HL-60/S4 treated with phorbol 12-myristate 13-acetate at 8.2 ng/mL for 4 days and 3 days (cell line): ENCODE measurements around the gene CHMP2A.

Source experiments
- in situ Hi-C: fragments of 300-500 bp; cut with MboI; formaldehyde crosslinking; loops from 2 replicates; pipeline ENCODE4 v1.15.0; 2022; ENCODE audit warnings: low sequenced_read_pairs

CHMP2A gene

GRCh38 chr19:58556622-58557220 is 1.8 kb upstream of the CHMP2A start:
- in situ Hi-C loops: no loop called here

GRCh38 chr19:58555920-58556621 is 1.2 kb upstream of the CHMP2A start:
- in situ Hi-C loops: no loop called here

- in situ Hi-C loops: no loop called here
Measured at GRCh38 chr19:58555369-58555885, 522 bp upstream of the CHMP2A start.

- in situ Hi-C loops: no loop called here
Measured at GRCh38 chr19:58553799-58554493, 959 bp downstream of the CHMP2A start.

GRCh38 chr19:58552655-58553054 is 2.2 kb downstream of the CHMP2A start:
- in situ Hi-C loops: no loop called here

GRCh38 chr19:58551577-58552471 is 3.1 kb downstream of the CHMP2A start:
- in situ Hi-C loops: no loop called here

GRCh38 chr19:58551123-58551497 is 3.8 kb downstream of the CHMP2A start:
- in situ Hi-C loops: no loop called here

GRCh38 chr19:58550362-58551122 is 4.4 kb downstream of the CHMP2A start:
- in situ Hi-C loops: no loop called here

GRCh38 chr19:58549664-58550361 is 5.1 kb downstream of the CHMP2A start:
- in situ Hi-C loops: no loop called here

GRCh38 chr19:58548859-58549663 is 5.8 kb downstream of the CHMP2A start:
- in situ Hi-C loops: no loop called here

- in situ Hi-C loops: no loop called here
Measured at GRCh38 chr19:58547323-58548312, 7.3 kb downstream of the CHMP2A start.

GRCh38 chr19:58546019-58546530 is 8.8 kb downstream of the CHMP2A start:
- in situ Hi-C loops: no loop called here

GRCh38 chr19:58545286-58546018 is 9.5 kb downstream of the CHMP2A start:
- in situ Hi-C loops: no loop called here

- in situ Hi-C loops: no loop called here
Measured at GRCh38 chr19:58544591-58545285, 10.2 kb downstream of the CHMP2A start.

- in situ Hi-C loops: no loop called here
Measured at GRCh38 chr19:58543826-58544590, 10.9 kb downstream of the CHMP2A start, which contains the start of gene TRIM28. TRIM28 (plus strand) TSS chr19:58544064; CDS start chr19:58544758, 694 bp downstream.
